GM06990 (cell line): ENCODE results near the gene CMTM2.

Experiments used
- DNase-seq: peaks from one replicate; pipeline ENCODE4 v3.0.0-alpha.2; 2011; ENCODE audit not compliant: insufficient read length; ENCODE audit errors: extremely low read depth
- H3K27me3 ChIP-seq: replicated peaks from 2 replicates; pipeline ENCODE4 v1.6.0; 2011; ENCODE audit warnings: low read length; ENCODE audit not compliant: control insufficient read depth, insufficient read depth
- H3K36me3 ChIP-seq: 2 replicates; pipeline ENCODE4 v1.5.1; 2011; ENCODE audit warnings: low read length; ENCODE audit not compliant: control insufficient read depth, insufficient read depth
- H3K4me3 ChIP-seq: replicated peaks from 2 replicates; pipeline ENCODE4 v1.5.1; 2011; ENCODE audit warnings: low read depth, mild to moderate bottlenecking, control low read depth, low read length
- CTCF ChIP-seq: IDR thresholded peaks from 2 replicates; pipeline ENCODE4 v1.5.1; 2011; ENCODE audit warnings: low read length, control low read depth, mild to moderate bottlenecking, inconsistent platforms; ENCODE audit not compliant: insufficient read depth, poor library complexity, severe bottlenecking

The CMTM2 gene

GRCh38 chr16:66544016-66544757 lies 35.1 kb upstream of the CMTM2 start:
- DNase-seq: no peak
- TF ChIP-seq CTCF: no peak
- Histone ChIP-seq H3K4me3 (no peak overlapping the region), H3K27me3 (no peaks in the 10 kb centered on the region), H3K36me3 (no peaks in the 10 kb centered on the region)

- no peak for TF ChIP-seq CTCF
- Histone ChIP-seq H3K4me3 (no peak overlapping the region), H3K36me3 (no peaks in the 10 kb centered on the region), H3K27me3 (no peaks in the 10 kb centered on the region)
- no peak for DNase-seq
Observed at GRCh38 chr16:66547101-66547989, 31.9 kb upstream of the CMTM2 start.

GRCh38 chr16:66548068-66548467 lies 31.2 kb upstream of the CMTM2 start:
- Histone ChIP-seq H3K27me3 (no peaks in the 10 kb centered on the region), H3K36me3 (no peaks in the 10 kb centered on the region), H3K4me3 (no peak overlapping the region)
- DNase-seq: no peak
- TF ChIP-seq CTCF: no peak

GRCh38 chr16:66548868-66549267 lies 30.4 kb upstream of the CMTM2 start:
- Histone ChIP-seq H3K27me3 (no peaks in the 10 kb centered on the region), H3K4me3 (no peak overlapping the region), H3K36me3 (no peaks in the 10 kb centered on the region)
- no peak for TF ChIP-seq CTCF
- DNase-seq: no peak

GRCh38 chr16:66549284-66550131 lies 29.8 kb upstream of the CMTM2 start, which contains the start of gene TK2:
TK2 (minus strand) TSS chr16:66550122; CDS start chr16:66550061, 61 bp downstream.
- Histone ChIP-seq H3K4me3 (peak within 1 kb of the TSS; percentile 58), H3K36me3 (no peaks in the 10 kb centered on the region), H3K27me3 (no peaks in the 10 kb centered on the region)
- peak; percentile 40 for TF ChIP-seq CTCF
- peak; percentile 73 for DNase-seq
